Omental fat pad (tissue), 4 donors: ENCODE results near the gene AACS. TPM values are rescaled to one million over a fixed set of nuclear protein-coding genes. Genes with fewer than 3 reads are reported as not detected.

Source experiments
- ATAC-seq: fragments of 150-250 bp; one replicate; pipeline ENCODE4 v1.9.1; 2016; ENCODE audit warnings: mild to moderate bottlenecking, moderate library complexity; ENCODE audit not compliant: low FRiP score
- DNase-seq: peaks from one replicate; pipeline ENCODE4 v3.0.0-alpha.2; 2019; ENCODE audit warnings: low spot score
- total RNA-seq, 4 donors: library from RNA; depleted of rRNA; stranded (reverse); fragments of >200 nt; gene quantifications; one replicate each; pipeline ENCODE4 v1.1.0, GENCODE V29; 2016
- TF ChIP-seq, protein P1 (sequence below), 3 donors: fragments of 450-650 bp; IDR thresholded peaks; one replicate each; pipeline ENCODE4 v1.5.1; 2016 to 2017; ENCODE audit warnings: antibody characterized with exemption in 3 of 3, mild to moderate bottlenecking in 3 of 3, moderate library complexity in 2 of 3

AACS gene
- total RNA-seq, 4 donors from 2014 or later = 20.3 to 55.5 (median 33.5) TPM

DNA sequence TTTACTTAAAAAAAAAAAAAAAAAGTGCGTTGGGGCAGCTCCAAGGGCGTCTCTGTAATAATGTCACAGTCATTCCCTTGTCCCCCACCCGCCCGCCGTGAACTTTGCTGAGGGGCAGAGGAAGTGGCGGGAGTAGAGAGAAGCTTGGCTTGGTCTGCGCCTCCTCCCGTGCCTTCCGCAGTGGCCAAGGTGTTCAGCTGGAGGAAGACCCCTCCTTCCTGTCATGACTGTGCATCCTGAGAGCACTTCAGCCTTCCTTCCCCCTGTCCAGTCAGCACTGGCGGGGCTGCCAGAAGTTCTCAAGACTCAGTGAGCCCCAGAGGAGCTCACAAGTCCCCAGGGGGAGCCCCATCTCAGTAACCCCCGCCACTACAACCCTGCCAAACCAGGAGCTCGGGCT, 32.2 kb downstream of the AACS start:
- TF ChIP-seq, protein P1, sequence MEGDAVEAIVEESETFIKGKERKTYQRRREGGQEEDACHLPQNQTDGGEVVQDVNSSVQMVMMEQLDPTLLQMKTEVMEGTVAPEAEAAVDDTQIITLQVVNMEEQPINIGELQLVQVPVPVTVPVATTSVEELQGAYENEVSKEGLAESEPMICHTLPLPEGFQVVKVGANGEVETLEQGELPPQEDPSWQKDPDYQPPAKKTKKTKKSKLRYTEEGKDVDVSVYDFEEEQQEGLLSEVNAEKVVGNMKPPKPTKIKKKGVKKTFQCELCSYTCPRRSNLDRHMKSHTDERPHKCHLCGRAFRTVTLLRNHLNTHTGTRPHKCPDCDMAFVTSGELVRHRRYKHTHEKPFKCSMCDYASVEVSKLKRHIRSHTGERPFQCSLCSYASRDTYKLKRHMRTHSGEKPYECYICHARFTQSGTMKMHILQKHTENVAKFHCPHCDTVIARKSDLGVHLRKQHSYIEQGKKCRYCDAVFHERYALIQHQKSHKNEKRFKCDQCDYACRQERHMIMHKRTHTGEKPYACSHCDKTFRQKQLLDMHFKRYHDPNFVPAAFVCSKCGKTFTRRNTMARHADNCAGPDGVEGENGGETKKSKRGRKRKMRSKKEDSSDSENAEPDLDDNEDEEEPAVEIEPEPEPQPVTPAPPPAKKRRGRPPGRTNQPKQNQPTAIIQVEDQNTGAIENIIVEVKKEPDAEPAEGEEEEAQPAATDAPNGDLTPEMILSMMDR (IDR thresholded peaks at IDR 0.05) = no peak
- no peak for ATAC-seq
- DNase-seq = no peak

DNA sequence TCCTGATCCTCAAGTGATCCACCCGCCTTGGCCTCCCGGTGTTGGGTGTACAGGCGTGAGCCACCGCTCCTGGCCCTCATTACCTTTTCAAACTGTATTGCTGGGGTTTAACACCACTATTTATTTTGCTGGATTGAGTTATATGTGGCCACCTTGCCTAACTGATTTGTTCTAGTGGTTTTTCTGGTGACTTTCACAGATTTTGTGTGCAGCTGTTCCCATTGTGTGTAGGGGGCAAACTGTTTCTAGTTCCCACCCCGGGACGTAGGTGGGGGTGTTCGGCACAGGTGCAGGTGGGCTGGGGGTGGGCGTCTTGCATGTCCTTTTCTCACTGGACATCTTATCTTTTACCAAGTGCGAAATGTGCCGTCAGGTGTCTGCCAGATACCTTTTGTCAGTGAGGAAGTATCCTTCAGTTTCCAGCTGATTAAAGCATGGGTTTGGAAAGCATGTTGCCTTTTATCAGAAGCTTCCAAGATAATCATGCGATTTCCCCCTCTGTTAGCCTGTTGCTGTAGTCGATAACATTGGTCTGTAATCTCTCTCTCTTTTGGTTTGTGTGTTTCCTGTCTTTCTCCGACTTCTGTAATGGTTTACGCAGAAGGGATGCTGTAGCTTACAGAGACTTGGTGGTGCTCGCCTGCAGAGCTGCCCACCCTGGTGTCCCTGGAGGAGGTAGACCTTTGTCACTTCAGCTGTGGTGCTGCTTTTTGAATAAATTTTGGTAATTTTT, 33.6 kb downstream of the AACS start:
- ATAC-seq (no peak), DNase-seq (no peak)
- TF ChIP-seq, protein P1 (IDR thresholded peaks at IDR 0.05) = no peak

GRCh38 chr12:125099409-125099782, 34.2 kb downstream of the AACS start:
- ATAC-seq (no peak), DNase-seq (no peak)

DNA sequence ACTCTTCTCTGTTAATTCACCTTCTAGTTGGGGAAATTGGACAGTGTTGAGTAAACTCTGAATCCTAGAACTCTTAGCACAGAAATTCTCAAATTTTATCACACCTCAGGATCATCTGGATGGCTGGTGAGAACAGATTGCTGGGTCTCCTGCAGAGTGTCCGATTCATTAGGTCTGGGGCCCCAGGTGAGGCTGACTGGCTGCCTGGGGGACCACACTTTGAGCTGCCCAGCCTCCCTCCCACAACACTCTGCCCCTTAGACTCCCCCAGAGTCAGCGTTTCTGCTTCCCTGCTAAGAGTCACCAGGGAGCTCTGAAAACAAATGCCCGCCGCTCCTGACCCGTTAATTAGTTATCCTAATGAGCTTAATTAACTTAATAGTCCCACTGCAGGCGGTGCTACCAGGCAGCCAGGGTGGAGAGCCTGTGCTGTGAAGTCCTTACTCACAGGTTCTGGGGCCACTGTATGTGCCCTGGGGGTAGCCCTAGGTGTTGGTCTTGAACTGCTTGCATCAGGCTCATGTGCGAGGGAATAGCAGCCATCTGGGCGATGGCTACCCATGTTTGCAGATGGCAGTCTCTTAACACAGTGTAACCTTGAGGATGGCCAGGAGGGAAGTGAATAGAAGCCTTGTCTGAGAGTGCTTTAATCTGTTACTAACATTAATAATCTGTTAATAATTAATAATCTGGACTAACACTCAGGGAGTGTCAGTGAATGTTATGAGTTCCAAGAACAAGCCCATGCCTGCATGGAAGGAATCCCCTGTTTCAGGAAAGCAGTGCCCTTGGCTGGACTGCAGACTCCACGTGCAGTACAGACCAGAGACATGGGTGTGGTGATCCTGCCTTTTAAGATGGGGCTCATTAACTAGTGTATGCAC, 35.6 kb downstream of the AACS start:
- TF ChIP-seq, protein P1 (IDR thresholded peaks at IDR 0.05) = no peak
- ATAC-seq = no peak

More at GRCh38 chr12:125099409-125099782, 34.2 kb downstream of the AACS start:
- TF ChIP-seq, protein P1 (IDR thresholded peaks at IDR 0.05) = no peak

GRCh38 chr12:125104982-125105381, 39.7 kb downstream of the AACS start:
- no peak for DNase-seq
- no peak for ATAC-seq
- TF ChIP-seq, protein P1 (IDR thresholded peaks at IDR 0.05) = no peak

More for the DNA sequence above, 35.6 kb downstream of the AACS start:
- no peak for DNase-seq

DNA sequence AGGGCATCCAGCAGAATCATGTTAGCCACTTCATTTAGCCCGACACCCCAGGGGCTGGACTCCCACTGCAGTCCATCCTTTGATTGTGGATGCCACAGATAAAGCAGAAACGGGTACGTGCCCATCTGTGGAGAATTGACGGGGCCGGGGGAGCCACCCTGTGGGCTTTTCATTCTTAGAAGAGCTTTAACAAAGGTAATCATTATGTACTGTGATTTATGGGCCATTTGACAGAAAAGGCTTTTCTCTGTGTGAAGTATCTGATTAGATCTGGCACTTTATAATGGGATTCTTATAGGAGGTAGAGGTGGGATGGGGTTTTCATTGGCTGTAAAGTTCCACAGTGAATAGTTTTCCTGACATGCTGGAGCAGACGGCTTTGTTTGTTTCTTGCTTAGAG, 40.4 kb downstream of the AACS start:
- no peak for DNase-seq
- no peak for ATAC-seq

More for the DNA sequence above, 40.4 kb downstream of the AACS start:
- TF ChIP-seq, protein P1 (IDR thresholded peaks at IDR 0.05) = no peak
